ENCODE data around the gene OPALIN.

The OPALIN gene

DNA sequence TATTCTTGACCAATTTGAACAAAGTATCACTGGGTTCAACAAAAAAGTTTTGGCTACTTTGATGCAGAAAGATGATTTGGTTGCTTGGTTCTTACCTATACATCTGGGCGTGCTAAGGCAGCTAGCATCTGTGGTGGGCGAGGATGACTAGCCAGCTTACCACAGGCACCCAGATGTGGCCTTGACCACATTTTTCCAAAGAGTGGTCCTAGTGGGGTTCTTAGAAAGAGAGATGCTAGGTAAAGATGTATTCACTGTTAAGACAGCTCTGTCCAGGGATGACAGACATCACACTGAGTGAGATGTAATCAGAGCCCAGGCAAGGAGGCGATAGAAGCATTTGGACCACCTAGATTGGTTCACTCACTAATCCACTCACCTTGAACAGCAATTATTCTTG is 53.8 kb downstream of the OPALIN start:
- no peaks in the 10 kb centered on the region for H3K27me3 ChIP-seq (replicated peaks; ENCODE audit: control insufficient read depth, insufficient read depth, low read length)
- H3K4me3 ChIP-seq (replicated peaks; ENCODE audit: low read depth, low read length), result no peak overlapping the region

DNA sequence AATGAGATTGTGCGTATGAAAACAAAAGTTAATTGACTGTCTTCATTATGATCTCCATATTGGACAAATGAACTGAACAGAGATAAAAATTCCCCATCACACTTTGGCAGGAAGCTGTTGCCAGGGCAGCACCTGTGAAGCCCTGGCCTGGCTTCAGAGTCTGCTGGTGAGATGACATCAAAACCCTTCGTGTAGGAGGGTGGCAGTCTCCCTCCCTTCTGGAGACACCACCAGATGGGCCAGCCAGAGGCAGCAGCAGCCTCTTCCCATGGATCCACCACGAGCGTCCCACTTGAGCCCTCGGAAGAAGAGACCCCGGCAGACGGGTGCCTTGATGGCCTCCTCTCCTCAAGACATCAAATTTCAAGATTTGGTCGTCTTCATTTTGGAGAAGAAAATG is 54.6 kb downstream of the OPALIN start, which contains the start of gene DNTT:
Gene DNTT, plus strand, starts transcription at position 205 of the 400 bp plus-strand sequence. Its CDS starts 64 bp downstream, at position 269.
- Histone ChIP-seq H3K27me3 (replicated peaks; ENCODE audit: control insufficient read depth, insufficient read depth, low read length) (no peaks in the 10 kb centered on the region), H3K36me3 (ENCODE audit: control insufficient read depth, insufficient read depth, low read length) (no peaks in the 10 kb centered on the region), H3K4me3 (replicated peaks; ENCODE audit: low read depth, low read length) (no peak within 1 kb of the TSS)
- TF ChIP-seq, protein P1, sequence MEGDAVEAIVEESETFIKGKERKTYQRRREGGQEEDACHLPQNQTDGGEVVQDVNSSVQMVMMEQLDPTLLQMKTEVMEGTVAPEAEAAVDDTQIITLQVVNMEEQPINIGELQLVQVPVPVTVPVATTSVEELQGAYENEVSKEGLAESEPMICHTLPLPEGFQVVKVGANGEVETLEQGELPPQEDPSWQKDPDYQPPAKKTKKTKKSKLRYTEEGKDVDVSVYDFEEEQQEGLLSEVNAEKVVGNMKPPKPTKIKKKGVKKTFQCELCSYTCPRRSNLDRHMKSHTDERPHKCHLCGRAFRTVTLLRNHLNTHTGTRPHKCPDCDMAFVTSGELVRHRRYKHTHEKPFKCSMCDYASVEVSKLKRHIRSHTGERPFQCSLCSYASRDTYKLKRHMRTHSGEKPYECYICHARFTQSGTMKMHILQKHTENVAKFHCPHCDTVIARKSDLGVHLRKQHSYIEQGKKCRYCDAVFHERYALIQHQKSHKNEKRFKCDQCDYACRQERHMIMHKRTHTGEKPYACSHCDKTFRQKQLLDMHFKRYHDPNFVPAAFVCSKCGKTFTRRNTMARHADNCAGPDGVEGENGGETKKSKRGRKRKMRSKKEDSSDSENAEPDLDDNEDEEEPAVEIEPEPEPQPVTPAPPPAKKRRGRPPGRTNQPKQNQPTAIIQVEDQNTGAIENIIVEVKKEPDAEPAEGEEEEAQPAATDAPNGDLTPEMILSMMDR (IDR thresholded peaks at IDR 0.05; ENCODE audit: insufficient read depth, low read length, poor library complexity, severe bottlenecking), result no peak
- DNase-seq (ENCODE audit: extremely low read depth, insufficient read length), result no peak

More for the DNA sequence above, 53.8 kb downstream of the OPALIN start:
- H3K36me3 ChIP-seq (ENCODE audit: control insufficient read depth, insufficient read depth, low read length), result no peaks in the 10 kb centered on the region
- TF ChIP-seq, protein P1 (IDR thresholded peaks at IDR 0.05; ENCODE audit: insufficient read depth, low read length, poor library complexity, severe bottlenecking), result no peak
- DNase-seq (ENCODE audit: extremely low read depth, insufficient read length), result no peak

DNA sequence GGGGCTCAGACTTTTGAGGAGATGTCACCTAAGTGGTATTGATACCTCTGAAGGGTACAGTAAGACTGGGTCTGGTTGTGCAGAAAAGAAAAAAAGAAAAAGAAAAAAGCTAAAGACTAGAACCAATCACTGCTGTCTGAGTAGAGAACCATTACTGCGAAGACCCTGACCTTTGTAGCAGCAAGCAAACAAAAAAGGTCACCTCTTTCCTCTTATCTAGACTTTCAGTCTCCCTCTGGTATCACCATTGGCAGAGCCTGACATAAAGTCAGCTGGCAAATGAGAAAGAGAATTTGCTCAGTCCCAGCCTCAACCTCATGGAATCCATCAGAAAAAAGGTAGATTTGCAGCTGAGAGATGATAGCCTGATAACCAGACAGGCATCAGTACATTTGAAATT is 57.2 kb downstream of the OPALIN start:
- no peak for DNase-seq (ENCODE audit: extremely low read depth, insufficient read length)
- Histone ChIP-seq H3K4me3 (replicated peaks; ENCODE audit: low read depth, low read length) (no peak overlapping the region), H3K36me3 (ENCODE audit: control insufficient read depth, insufficient read depth, low read length) (no peaks in the 10 kb centered on the region), H3K27me3 (replicated peaks; ENCODE audit: control insufficient read depth, insufficient read depth, low read length) (no peaks in the 10 kb centered on the region)
- TF ChIP-seq, protein P1 (IDR thresholded peaks at IDR 0.05; ENCODE audit: insufficient read depth, low read length, poor library complexity, severe bottlenecking), result no peak

DNA sequence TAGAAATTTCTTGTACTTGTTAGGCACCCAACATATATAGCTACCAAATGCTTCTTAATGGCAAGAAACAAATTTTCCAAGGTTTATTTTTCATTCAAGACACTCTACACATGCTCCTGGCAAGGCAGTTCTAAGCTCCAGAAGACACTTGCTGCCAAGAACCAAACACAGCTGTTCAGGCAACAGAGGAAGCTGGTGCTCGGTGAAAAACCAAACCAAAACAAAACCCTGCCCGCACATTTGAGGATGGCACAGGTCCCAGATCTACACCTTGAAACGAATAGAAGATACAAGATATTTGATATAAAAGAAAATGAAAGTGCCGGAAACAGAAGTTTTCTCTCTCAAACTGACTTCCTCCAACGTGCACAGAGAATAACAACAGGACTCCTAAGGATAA is 59.4 kb downstream of the OPALIN start:
- TF ChIP-seq, protein P1 (IDR thresholded peaks at IDR 0.05; ENCODE audit: insufficient read depth, low read length, poor library complexity, severe bottlenecking), result no peak
- DNase-seq (ENCODE audit: extremely low read depth, insufficient read length), result no peak
- Histone ChIP-seq H3K27me3 (replicated peaks; ENCODE audit: control insufficient read depth, insufficient read depth, low read length) (no peaks in the 10 kb centered on the region), H3K4me3 (replicated peaks; ENCODE audit: low read depth, low read length) (no peak overlapping the region), H3K36me3 (ENCODE audit: control insufficient read depth, insufficient read depth, low read length) (no peaks in the 10 kb centered on the region)

DNA sequence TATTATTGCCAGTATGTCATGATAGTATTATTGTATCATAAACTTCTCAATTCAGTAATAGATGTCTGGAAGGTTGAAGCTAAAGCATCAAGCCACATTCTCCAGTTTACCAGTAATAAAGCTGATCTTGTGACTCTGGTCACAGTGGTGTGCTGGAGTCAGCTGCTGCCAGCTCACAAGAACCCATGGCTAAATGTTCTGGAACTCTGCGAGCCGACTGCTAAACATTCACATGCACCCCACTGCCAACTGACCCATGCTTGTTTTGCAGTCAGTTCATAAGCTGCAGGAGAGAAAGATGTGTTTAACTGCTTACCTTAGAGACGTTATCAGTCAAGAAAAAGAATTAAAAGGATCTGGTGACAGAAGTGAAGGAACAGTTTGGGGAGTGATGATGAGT is 60.4 kb downstream of the OPALIN start:
- no peaks in the 10 kb centered on the region for H3K27me3 ChIP-seq (replicated peaks; ENCODE audit: control insufficient read depth, insufficient read depth, low read length)

More for the DNA sequence above, 60.4 kb downstream of the OPALIN start:
- TF ChIP-seq, protein P1 (IDR thresholded peaks at IDR 0.05; ENCODE audit: insufficient read depth, low read length, poor library complexity, severe bottlenecking), result no peak
- Histone ChIP-seq H3K4me3 (replicated peaks; ENCODE audit: low read depth, low read length) (no peak overlapping the region), H3K36me3 (ENCODE audit: control insufficient read depth, insufficient read depth, low read length) (no peaks in the 10 kb centered on the region)
- DNase-seq (ENCODE audit: extremely low read depth, insufficient read length), result no peak

All from GM06990 (cell line).